ENCODE results near the gene KCP.
A peak's percentile ranks its signal among the peaks of the same experiment; 100 is the strongest.

Gene KCP

DNA sequence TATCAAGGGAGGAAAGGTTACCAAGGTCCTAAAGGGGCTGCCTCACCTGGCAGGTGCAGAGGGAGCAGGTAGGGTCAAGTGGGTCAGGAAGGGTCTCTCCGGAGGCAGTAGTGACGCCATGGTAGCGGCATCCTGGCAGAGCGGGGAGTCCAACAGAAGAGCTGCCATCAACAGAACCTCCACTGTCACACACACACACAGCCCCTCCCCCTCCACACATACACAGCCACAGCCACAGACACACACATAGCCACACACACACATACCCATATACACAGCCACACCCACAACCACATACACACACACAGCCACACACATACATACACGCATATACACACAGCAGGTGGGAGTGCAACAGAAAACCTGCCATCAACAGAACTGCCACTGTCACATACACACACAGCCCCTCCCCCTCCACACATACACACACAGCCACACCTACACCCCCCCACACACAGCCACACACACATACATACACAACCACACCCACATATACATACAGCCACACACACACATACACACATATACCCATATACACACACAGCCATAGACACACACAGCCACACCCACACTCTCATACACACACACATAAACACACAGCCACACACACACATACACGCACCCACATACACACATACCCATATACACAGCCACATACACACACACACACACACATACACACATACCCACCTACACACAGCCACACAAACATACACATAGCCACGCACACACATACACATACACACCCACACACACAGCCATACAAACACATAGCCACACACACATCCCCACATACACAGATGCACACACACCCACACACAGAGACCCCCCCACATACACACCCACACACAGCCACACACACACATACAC, 23.1 kb downstream of the KCP start:
- no peak for DNase-seq (ENCODE audit: low read depth)

DNA sequence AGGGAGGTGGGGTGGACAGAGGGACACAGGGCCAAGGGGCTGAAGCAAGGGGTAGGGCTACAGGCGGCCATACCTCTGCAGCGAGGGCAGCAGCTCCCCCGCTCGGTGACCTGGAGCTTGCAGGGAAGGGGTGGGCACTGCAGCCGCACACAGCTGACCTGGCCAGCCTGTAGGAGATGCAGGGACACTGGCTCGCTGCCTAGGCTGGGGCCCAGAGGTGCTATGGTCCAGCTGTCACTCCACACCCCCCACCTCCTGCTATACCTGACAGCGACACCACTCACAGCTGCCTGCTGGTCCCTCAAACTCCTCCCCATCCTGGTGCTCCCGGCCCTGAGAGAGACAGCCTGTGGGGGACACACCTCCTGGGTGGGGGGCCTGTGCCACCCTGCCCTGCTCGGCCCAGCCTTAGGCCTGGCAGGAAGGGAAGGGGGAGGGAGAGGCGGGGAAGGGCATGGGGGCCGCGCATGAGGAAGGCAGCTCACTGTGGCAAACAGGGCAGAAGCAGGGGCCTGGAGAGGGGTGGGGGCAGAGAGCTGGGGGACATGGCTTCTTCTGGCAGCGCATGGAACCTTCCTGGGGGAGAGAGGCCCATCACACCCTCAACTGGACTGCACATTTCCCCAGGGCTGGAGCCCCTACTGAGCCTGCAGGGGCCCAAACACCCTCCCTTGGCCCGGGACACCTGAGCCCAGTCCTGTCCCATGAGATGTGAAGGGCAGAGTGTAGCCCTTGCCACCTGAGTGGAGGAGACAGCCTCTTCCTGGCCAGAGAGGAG, 23.9 kb downstream of the KCP start:
- no peak for DNase-seq (ENCODE audit: low read depth)

DNA sequence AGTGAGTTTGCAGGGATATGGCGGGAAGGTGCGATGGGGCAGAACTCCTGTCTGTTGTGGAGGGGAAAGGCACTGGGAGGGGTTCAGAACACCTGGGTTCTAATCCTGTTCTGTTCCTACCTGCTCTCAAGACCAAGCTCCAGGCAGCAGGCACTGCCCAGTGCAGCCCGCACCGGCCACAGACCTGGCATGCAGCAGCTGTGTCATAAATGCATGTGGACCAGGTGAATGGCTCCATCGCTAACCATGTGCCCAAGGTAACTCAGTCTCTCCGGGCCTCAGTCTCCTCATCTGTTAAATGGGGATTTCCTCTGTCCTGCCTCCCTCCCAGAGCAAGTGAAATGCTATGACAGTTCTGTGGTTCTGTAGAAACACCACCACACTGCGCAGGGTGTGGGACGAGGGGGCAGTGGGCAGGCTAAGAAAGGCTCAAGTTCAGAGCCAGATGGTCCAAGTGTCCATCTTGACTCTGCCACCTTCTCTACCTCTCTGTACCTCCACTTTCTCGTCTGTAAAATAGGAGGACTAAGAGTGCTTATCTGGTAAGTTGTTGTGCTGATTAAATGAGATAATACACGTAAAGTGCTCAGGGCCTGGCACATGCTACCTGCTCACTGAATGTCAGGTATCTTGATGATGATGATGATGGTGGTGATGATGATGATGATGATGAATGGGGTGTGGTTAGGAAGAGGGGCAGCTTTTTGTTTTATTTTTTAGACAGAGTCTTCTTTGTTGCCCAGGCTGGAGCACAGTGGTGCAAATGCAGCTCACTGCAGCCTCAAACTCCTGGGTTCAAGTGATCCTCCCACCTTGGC, 24.9 kb downstream of the KCP start:
- DNase-seq (ENCODE audit: low read depth): no peak

DNA sequence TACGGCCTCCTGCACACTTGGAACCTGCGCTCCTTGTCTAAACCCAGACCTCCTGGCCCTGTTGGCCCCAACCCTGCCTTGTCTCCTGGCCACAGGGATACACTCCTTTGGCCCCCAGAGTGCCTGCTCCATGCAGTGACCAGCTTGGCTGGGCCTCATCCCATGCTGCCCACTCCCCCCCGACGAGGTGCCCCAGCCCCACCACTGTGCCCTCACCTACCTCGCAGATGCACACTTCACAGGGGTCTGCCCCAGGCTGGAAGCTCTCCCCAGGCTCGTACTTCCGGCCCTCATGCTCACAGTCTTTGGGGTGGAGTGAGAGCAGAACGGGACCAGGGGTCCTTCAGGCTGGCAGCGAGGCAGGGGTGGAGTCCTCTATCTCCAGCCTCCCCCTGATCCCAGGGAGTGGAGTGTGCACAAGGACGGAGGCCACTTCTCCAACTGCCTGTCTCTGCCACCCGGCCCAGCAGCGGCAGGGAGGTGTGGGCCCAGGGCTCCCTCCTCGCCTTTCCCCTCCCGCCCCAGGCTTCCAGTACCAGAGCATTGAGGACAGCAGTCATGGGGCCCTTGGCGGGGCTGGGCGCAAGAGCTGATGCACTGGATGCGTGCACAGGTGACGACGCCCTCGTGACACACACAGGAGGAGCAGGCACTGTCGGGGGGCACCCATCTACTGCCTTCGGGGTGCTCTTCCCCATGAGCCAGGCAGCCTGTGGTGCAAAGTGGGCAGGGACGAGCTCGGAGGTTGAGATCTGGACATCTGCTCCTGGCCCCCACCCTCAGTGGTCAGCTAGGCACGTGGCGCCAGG, 25.7 kb downstream of the KCP start:
- no peak for DNase-seq (ENCODE audit: low read depth)

DNA sequence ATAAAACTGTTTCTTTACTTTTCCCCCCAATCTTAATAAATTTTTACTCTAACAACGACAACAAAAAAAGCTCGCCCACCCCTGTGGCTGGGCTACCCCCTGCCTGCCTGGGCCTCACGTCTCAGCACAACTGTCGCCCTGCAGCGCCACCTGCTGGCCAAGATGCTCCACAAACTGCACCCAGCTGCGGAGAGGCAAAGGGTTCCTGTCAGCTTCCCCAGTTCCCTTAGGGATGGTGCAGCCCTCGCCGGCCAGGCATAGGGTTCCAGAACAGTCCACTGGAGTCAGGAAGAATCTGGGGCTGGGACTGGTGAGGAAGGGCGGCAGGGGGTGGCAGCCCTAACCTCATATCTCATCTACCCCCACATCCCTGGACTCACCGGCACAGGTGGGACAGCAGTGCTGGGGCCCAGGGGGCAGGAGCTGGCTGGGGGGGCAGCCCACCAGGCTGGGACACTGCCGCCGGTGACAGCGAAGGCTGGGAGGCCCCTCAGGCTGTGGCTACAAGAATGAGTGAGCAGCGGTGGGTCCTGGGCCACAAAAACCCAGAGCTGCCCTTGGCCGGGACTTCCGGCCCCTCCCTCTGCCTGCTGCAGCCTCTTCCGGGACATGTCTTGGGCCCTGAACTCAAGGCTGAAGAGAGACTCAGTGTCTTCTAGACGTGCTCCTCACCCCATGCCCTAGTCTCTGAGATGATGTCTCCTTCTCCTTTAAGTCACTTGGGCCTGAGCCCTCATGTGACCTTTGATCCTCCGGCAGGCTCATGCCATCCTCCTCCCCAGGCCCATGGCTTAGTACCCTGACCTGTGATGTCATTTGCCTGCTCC, 26.7 kb downstream of the KCP start:
- peak; percentile 75 for DNase-seq (ENCODE audit: low read depth)

DNA sequence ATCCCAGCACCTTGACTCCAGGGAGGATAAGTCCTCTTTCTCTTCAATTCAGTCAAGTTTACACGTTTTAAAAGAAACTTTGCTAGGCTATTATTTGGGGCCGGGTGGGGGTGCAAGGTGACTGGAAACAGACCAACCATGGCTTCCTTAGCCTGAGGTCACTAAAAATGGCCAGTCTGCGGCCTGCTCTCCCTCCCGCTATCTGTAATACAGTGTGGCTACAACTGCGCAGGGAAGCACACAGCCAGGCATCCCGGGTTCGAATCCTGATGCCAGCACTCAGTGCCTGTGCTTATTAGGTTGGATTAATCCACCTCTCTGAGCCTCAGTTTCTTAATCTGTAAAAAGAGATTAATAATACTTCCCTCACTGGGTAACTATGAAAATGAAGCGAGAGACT, 28.4 kb downstream of the KCP start:
- no peak for DNase-seq (ENCODE audit: low read depth)

DNA sequence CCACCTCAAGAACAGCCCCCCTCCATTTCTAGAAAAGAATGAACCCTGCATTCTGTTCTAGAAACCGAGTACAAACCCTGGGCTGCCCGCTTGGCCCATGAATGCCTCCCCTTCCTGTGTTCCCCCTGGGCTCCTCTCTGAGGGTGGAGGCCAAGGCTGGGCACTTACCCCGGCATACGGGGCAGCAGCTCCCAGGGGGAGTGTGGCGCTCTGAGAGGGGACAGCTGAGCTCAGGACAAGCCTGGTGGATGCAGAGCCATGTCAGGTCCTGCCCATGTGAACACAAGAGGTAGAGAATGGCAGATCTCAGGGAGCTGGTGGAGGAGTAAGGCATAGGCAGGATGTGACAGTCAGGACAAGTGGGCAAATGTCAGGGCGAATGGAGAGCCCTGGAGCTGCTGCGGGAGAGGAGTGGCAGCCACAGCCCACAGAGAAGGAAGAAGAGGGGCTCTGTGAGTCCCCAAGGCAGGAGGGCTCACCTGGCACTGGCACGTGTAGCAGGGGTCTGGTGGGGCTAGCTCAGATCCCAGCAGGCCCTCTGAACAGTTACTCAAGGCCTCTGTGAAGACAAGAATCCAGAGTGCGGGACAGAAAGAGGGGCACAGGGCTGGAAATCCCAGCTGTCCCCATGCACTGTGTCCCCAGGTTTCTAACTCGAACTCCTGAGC, 28.9 kb downstream of the KCP start:
- no peak for DNase-seq (ENCODE audit: low read depth)

DNA sequence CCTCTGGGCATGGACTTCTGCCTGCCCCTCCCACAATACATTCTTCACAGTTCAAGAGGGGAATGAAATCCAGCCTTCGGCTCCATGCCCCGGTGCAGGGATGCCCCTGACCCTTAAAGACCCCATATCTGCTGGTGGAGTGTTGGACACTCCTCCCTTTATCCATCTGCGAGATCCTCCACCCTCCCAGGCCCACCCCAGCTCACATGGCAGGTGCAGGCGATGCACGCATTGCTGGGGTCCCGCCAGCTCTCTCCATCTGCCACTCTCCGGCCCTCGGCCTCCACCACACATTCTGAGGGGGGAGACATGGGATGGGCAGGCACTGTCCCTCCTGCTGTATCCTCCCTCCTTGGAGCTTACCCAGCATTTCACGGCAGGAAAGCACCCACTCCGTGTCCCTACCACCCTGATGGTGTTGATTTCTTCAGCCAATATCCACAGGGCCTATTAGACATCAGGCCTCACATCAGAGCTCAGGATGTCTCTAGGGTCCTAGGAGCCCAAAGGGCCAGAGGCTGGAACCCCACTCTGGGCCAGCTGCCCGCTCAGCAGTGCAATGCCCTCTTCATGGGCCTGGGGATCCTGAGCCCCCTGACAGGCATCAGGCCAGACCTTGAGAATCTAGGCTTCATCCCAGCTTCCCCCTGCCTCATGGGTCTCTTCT, 29.6 kb downstream of the KCP start:
- DNase-seq (ENCODE audit: low read depth): no peak

DNA sequence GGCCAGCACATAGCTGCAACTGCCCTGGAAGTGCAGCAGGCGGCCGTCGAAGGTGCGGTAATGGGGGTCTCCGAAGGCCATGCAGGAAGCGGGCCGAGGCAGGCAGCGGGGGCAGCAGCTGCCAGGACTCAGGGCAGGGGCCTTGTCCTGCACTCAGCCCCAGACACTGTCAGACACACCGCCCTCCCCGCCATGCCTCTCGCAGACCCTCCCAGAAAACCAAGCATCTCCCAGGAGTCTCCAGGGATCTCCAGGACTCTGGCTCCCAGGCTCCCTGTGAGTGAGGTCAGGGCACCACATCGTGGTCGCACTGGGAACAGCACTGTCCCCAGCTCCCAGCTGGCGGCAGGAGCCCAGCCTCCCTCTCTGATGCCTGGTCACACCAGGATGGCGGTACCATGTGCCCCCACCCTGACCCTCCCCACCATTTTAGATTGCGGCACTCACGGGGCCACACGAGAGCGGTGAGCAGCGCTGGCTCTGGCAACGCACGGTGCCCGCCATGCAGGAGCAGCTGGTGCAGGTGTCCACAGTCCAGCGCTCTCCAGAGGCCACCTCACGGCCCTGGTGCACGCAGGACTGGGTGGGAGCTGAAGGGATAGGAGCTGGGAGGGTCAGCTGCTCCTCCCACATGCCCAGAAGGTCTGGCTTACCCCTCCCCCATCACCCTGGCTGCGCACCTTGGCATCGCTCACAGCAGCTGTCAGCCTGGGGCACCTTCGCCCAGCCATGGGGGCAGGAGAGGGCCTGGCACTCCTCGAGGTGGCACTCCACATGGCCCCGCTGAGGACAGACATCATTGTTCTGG, 30.4 kb downstream of the KCP start:
- DNase-seq (ENCODE audit: low read depth): peak; percentile 72

DNA sequence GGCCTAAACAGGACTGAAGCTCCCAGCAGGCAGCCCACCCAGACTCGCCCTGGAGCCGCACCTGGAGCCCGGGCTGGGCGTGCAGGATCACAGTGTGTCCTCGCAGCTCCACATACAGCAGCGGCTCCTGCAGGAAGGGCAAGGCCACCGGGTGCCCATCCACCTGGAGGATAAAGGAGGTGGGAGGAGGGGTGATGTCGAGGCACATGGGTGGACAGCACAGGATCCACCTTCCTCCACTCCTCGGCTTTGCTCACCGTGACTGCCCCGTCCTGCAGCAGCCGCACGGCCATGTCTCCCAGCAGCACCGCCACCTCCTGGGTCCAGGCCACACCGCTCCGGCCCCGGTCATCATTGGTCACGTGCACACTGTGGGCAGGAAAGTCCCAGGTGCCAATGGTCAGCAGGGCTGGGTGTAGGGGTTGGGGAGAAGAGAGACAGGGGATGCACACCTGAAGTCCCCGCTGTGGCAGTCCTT, 31.0 kb downstream of the KCP start:
- DNase-seq (ENCODE audit: low read depth): no peak

DNA sequence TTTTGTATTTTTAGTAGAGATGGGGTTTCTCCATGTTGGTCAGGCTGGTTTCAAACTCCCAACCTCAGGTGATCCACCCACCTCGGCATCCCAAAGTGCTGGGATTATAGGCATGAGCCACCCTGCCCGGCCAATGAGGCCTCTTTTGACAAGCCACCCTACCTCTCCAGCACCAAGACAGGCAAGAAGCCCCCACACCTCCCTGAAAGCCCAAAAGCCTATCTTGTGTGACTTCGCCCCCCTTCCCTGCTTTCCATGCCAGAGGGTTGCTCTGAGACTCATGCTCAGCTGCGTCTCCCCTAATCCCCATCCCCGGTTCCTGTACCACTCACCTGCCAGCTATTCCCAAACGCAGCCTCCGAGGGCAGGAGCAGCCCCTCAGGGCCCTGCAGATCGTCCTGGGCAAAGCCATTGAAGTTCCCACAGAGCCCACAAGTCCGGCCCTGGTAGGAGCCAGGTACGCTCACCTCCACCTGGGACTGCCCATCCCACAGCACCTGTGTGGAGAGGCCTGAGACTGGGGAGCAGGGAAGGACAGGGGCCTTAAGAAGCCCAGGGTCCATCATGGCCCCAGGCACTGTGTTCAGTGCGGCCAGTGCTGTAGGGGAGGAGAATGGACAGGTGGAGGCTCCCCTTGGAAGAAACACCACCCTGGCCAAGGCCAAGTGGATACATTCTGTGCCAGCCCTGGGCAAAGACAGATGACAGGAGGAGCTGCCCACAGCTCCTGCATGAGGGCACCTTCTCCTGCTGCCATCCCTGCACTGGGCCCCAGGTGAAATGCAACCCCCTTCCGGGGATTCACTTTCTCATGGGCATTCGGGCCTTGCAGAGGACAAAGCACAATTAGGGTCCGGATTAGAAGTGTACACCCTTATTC, 32.0 kb downstream of the KCP start:
- DNase-seq (ENCODE audit: low read depth): no peak

DNA sequence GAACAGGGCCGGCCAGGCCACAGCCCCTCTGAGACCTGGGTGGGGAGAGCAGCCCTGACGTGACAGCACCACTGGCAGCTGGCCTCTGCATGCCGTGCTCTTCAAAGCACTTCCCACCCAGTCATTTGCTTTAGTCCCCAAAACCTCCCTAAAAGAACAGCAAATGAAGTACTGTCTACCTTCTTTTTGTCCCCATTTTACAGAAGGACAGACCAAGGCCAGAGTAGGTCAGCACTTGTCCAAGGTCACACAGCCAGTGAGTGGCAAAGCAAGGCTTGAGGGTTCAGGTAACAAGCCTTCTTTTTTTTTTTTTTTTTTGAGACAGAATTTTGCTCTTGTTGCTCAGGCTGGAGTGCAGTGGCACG, 32.8 kb downstream of the KCP start:
- no peak for DNase-seq (ENCODE audit: low read depth)

DNA sequence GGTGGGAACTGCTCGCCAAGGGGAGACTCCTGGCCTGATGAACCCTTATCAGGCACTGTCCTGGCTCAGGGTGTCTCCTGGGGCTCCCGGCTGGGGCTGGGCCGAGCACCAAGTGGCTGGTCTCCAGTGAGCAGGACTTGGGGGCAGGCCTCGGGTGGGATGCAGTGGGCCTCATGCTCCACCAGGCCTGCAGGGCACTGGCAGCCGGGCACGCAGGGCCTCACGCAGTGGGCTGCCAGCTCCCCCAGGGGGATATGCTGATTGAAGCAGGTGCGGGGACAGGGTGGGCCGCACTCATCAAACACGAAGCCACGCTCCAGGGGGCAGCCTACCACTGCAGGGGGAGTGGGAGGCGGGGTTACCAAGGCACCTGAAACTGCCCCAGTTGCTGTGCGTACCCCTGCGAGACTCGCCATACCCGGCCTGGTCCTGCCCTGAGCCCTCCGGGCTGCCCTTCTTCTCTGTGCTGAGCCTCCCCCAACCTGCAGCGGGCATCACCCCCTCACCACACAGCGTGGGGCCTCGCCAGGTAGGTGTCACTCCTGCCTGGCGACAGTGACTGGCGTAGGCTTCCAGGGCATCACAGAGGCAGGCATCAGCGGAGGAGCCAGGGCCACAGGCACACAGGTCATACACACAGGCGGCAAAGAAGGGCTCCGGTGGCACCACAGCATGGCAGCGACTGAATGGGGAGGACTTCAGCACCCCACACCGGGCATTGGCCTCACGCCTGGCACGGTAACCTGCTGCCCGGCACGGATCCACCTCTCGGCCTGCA, 33.3 kb downstream of the KCP start:
- no peak for DNase-seq (ENCODE audit: low read depth)

DNA sequence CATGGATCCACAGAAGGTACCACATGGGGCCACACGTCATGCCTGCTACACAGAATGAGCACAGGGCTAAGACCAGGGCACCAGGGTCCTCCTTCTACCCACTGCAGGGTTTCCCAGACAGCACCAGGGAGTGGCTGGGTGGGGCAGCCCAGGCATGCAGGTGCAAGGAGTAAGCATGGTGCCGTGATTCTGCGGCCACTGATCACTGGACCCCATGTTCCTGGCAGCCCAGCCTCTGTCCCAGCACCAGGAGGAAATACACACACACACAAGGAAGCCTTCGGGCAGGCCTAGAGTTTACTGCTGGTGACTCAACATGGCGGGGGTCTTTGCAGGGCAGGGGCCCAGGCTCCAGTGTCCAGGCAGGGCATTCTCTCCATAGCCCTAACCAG, 33.9 kb downstream of the KCP start:
- DNase-seq (ENCODE audit: low read depth): no peak

DNA sequence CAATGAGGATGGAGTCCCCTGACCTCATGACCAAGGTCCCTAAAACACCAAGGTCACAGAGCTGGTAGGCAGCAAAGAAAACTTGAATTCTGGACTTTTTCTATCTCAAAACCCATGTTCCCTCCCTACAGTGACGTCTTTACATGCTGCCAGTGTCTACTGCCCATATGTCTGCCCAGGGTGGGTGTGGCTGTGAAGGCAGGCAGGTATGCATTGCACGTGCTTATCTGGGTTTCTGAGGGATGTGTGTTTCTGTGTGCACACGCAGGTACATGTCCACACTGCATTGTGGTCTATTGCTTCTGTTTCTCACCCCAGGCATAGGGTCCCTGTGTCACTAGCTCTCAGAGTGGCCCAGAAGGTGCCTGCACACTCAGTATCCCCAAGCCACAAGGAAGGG, 34.4 kb downstream of the KCP start:
- DNase-seq (ENCODE audit: low read depth): no peak

DNA sequence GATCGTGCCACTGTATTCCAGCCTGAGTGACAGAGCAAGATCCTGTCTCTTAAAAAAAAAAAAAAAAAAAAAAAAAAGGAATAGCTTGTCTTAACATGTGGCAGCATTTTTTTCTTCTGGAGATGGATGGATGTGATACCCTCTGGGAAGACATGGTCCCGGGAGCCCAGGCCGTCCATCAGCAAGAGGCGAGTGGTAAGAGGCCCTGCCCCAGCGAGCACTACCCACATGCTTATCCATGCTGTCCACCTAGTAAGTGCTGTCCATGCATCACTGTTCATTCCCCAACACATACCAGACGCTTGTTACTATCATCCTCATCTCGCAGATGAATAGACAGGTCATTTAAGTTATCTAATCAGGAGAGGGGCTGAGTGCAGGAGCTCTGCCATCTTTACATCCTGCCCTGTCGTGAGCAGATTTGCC, 35.0 kb downstream of the KCP start:
- DNase-seq (ENCODE audit: low read depth): no peak
